HG02588 (cell line): ENCODE data around the gene ZNF724.
"Not testable (repeated sequence)": the region's sequence is repeated elsewhere in the genome, so short reads cannot be mapped to it uniquely, and the experiment has no call there.

Experiments used
- ATAC-seq: cut with Tn5 transposase; IDR thresholded peaks from one replicate; pipeline ENCODE4 v1.9.1; 2021; ENCODE audit warnings: mild to moderate bottlenecking, moderate library complexity; ENCODE audit not compliant: unreplicated experiment

The ZNF724 gene

DNA sequence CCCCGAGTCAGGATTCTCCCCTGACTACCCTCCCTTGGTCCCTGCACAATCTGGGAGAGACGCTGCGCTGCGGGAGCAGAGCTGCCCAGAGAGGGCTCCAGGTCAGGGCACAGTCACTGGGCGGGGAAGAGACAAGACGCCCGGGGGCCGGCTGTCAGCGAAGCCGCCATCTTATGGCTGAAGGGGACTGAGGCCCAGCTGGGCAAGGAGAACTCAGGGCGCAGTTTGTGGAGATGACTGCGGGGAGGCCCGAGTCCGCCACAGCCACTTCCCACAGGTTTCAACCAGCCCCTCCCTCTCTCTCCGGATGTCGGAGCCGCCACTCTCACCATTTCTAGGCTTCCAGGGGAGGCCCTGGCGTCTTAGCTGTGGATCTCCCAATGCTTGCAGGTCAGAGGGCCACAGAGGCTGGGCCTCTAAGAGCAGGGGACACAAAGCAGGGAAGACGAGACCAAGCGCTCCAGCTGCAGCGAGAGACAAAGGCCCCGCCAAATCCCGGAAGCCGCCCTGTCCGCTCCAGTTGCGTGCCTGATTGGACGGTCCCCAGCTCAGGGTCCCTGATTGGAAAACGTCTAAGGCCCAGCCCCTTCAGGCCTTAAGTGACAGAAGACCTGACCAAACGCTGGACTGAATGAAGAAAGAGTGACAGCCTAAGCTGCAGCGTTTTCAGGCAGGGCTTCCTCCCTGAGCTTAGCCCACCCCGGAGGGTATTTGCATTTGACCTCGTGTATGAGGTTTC is at the start of gene ZNF724:
ZNF724 (minus strand) TSS at position 484 of the 739 bp plus-strand sequence; CDS start at position 332, 152 bp downstream.
- ATAC-seq: peak; percentile 98

DNA sequence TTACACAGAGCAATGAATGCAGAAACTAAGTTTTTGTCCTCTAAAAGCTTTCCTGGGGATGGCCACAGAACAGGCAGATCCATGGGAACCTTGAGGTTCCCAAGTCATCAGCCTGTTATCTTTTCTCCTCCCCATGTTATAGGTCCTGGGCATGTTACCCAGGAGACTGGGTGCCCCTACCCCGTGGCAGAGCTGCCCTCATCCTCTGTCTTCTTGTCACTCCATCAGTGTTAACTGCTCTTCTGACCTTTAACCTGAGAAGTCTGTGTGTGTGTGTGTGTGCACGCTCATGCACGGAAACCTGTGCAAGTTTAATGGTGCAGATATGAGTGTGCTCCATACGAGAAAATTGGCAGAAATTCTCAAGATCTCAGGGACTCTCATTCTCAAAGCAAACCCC is 43.9 kb upstream of the ZNF724 start:
- ATAC-seq: no peak

DNA sequence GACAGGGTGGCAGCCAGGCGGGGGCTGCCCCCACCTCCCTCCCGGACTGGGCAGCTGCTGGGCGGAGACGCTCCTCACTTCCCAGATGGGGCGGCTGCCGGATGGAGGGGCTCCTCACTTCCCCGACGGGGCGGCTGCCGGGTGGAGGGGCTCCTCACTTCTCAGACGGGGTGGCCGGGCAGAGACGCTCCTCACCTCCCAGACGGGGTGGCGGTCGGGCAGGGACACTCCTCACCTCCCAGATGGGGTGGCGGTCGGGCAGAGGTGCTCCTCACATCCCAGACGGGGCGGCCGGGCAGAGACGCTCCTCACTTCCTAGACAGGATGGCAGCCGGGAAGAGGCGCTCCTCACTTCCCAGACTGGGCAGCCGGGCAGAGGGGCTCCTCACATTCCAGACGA is 39.8 kb upstream of the ZNF724 start:
- ATAC-seq: not testable (repeated sequence)

DNA sequence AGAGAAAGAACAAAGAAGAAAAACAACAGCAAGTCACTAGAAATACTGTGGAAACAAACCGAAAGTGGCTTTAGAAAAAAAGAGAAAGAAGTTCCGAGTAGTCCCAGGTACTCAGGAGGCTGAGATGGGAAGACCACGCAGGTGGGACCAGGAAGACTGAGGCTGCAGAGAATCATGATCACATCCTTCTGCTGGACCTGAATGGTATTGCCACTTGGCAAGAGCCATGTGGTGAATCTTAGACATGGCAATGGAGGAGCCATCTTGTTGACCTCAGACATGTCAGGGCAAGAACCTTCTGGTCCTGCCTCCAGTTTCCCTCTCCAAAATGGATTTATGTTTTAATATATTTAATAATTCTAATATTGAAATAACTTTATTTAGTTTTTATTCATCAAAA is 37.4 kb upstream of the ZNF724 start:
- no peak for ATAC-seq

DNA sequence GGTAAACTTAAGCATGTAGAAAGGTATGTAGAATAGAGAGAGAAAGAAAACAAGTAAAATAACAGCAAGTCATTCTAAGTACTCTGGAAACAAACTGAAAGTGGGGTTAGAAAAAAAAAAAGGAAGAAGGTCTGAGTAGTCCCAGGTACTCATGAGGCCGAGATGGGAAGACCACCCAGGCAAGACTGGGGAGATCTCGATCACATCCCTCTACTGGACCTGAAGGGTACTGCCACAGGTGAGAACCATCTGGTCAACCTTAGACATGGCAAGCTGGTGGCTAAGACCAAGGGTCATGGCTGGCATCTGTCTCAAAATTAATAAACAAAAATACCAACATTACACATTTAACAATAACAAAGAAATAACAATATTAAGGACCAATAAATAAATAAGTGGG is 36.3 kb upstream of the ZNF724 start:
- ATAC-seq: no peak

DNA sequence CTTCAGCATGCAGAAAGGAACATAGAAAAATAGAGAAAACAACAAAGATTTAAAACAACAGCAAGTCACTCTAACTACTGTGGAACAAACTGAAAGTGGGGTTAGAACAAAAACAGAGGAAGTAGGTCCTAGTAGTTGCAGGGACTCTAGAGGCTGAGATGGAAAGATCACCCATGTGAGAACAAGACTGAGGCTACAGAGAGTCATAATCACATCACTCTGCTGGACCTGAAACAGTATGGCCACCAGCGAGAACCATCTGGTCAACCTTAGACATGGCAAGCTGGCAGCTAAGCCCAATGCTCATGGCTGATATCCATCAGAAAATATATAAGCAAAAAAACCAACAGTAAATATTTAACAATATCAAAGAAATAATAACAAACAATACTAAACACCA is 35.8 kb upstream of the ZNF724 start:
- no peak for ATAC-seq

DNA sequence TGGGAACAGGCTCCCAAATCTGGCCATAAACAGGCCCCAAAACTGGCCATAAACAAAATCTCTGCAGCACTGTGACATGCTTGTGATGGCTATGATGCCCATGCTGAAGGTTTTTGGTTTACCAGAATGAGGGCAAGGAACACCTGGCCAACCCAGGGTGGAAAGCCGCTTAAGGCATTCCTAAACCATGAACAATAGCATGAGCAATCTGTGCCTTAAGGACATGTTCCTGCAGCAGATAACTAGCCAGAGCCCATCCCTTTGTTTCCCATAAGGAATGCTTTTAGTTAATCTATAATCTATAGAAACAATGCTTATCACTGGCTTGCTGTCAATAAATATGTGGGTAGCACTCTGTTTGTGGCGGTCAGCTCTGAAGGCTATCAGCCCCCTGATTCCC is 35.1 kb upstream of the ZNF724 start:
- ATAC-seq: not testable (repeated sequence)

DNA sequence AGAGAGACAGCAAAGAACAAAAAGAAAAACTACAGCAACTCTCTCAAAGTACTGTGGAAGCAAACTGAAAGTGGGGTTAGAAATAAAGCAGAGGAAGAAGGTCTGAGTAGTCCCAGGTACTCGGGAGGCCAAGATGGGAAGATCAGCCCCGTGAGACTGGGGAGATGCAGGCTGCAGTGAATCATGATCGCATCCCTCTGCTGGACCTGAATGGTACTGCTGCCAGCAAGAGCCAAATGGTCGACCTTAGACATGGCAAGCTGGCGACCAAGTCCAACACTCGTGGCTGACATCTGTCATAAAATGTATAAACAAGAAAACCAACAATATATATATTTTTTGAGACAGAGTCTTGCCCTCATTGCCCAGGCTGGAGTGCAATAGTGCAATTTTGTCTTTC is 33.7 kb upstream of the ZNF724 start:
- no peak for ATAC-seq

DNA sequence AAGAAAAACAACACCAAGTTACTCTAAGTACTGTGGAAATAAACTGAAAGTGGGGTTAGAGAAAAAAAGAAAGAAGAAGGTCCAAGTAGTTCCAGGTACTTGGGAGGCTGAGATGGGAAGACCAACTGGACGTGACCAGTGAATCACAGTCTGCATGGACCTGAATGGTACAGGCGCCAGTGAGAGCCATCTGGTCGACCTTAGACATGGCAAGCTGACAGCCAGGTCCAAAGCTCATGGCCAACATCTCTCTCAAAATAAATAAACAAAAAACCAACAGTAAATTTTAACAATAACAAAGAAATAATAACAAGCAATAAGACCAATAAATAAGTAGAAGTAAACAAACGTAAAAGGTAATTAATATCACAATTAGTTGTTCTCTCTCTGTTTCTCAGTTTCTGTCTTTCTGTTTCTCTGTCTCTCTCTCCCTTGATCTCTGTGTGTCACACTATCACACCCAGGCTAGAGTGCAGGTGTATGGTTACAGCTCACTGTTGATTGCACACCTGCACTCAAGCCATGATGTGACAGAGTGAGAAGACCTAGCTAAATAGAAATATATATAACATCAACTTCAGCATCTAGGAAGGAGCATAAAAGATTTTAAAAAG is 31.6 kb upstream of the ZNF724 start:
- no peak for ATAC-seq

DNA sequence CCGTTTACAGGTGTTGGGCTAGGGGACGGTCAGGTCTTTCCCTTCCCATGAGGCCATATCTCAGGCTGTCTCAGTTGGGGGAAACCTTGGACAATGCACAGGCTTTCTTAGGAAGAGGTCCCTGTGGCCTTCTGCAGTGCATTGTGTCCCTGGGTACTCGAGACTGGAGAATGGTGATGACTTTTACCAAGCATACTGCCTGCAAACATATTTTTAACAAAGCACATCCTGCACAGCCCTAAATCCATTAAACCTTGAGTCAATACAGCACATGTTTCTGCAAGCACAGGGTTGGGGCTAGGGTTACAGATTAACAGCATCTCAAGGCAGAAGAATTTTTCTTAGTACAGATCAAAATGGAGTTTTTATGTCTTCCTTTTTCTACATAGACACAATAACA is 27.9 kb upstream of the ZNF724 start:
- ATAC-seq: not testable (repeated sequence)

DNA sequence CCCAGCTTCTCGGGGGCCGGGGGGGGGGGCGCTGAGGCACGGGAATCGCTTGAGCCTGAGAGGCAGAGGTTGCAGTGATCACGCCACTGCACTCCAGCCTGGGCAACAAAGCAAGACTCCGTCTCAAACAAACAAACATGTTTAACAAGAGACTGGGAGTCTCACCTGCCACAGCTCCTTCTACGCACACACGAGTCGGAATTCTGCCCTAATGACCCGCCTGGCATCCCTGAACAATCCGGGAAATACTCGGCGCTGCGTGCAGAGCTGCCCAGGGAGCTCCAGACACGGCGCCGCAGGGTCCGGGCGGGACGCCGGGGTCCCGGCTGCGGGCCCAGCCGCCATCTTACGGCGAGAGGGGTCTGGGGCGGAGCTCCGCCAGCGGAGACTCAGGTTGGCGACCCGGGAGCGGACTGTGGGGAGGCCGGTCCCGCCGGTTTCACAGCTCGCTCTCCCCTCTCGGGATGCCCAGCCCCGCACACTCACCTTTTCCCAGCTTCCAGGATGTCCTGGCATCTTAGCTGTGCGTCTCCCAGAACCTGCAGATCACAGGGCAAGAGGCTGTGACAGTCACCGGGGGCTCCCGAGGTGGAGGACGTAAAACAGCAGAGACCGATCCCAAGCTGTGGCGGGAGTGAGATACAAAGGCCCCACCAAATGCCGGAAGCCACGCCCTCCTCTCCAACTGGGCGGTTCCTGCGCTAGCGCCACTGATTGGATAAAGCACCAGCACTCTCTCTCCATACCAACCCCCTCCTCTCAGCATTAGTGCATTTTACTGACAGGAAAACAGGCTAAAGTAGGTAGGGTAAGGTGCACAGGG is 23.6 kb upstream of the ZNF724 start:
- ATAC-seq: peak; percentile 97

DNA sequence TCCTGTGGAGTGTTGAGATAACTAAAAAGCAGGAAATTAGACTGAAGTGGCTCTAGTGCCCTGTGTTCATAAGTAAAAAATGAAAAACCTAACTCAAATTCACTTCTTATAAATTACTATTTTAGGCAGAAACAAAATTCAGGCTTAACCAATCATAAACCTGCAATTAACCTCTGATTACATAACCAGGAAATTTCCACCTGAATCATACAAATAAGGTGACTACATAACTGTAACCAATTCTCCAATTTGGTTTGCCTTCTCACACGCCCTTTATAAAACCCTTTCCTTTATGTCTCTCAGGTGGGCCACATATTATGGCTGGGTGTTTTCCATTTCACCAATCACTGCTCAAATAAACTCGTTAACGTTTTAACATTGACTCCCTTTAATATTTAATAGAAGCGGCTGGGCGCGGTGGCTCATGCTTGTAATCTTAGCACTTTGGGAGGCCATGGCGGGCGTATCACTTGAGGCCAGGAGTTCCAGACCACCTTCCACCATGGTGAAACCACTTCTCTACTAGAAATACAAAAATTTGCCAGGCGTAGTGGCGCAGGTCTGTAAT is 22.9 kb upstream of the ZNF724 start:
- no peak for ATAC-seq

DNA sequence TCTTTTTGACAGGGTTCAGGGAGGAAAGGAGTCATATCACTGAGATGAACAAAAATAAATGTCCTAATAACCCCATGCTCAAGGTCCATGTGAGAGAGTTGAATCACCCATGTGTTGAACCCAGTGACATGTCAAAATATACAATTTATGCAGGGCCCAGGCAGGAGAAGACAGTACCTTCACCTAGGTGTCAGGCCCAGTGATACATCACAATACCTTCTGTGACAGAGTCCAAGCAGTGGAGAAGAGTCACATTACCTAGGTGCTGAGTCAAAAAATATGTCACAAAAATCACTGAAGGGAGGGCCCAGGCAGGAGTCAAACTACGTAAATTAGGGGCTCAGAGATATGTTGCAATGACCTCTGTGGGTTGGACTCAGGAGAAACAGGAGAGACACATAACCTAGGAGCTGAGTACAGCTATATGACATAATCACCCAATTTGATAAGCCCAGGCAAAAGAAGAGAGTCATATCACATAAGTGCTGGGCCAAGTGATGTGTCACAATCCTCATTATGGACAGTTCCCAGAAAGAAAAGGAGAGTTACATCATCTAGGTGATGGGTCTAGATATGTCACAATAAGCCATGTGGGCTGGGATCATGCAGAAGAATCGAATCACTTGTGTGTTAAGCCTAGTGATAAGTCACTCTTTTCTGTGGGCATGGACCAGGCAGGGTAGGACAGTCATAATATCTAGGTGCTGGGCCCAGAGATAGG is 13.8 kb upstream of the ZNF724 start:
- no peak for ATAC-seq

DNA sequence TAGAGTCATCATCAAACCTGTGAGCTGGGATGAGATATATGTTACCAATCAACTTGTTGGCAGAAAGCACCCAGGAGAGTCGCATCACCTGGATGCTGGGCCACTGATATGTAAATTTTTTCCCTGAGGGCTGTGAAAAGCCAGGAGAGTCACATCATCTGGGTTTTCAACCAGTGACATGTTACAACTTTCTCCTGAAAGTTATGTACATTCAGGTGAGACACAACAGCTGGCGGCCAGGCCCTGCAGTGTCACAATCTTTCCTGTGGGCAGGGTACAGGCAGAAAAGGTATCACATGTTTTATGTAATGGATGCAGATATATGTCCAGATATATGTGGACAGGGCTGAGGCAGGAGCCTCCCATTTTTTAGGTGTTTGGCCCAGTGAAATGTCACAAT is 13.2 kb upstream of the ZNF724 start:
- ATAC-seq: no peak

DNA sequence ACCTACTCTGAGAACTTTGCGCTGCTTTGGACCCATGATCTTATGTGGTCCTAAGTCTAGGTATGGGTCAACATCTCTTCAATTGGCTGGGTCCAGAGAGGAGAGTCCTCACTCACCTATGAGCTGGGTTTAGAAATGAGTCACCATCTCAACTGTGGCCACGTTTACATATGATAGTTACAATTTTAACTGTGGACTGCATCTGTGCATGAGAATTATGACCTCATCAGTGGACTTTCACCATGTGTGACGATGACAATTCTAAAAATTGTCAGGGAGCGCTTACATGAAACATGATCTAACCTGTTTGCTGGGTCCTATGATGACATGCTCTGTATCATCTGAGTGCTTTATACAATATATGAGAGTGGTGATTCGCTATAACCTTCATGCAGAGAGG is 12.7 kb upstream of the ZNF724 start:
- no peak for ATAC-seq

DNA sequence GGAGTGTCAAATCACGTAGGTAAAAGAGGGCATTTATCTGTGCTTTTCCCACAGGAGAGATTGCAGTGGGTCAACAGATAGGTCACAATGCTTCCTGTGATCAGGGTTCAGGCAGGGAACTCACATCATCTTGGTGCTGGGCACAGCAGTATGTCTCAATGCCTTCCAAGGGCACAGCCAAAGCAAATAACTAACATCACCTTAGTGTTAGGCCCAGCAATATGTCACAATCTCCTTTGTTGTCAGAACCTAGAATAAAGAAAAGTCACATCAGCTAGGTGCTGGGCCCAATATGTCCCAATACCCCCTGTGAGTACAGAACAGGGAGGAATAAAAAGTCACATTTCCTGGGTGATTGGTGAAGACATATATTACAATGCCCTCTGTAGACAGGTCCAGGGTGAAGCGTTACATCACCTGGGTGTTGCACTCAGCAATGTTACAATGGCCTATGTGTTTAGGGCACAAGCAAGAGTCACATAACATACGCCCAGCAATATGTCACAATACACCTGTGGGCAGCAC is 11.4 kb upstream of the ZNF724 start:
- ATAC-seq: no peak

DNA sequence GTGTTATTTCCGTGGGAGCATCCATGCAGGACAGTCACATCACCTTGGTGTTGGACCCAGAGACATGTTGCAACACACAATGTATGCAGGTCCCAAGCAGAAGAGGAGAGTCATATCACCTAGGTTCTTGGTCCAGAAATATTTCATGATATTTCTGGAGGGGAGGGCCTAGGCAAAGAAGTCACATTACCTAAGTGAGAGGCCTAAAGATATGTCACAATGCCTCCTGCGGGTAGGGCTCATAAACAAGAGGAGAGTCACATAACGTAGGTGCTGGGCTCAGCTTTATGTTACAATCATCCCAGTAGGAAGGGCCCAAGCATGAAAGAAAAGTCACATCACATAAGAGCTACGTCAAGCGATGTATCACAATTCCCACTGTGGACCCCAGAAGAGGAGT is 10.8 kb upstream of the ZNF724 start:
- no peak for ATAC-seq

DNA sequence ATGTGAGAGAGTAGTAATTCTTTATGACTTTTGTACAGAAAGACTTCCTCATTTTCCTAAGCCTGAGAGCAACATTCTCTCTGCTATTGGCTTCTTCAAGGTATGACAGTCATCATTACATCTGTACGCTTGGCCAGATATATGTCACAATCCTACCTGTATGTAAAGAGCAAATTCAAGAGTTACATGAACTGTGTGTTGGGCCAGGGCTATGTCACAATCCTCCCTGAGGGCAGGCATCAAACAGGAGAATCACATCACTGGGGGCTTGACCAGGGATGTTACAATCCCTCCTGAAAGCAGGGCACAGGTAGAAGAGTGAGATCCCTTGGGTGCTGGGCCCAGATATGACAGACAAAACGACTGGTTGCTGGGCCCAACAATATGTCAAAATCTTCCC is 9.8 kb upstream of the ZNF724 start:
- no peak for ATAC-seq

DNA sequence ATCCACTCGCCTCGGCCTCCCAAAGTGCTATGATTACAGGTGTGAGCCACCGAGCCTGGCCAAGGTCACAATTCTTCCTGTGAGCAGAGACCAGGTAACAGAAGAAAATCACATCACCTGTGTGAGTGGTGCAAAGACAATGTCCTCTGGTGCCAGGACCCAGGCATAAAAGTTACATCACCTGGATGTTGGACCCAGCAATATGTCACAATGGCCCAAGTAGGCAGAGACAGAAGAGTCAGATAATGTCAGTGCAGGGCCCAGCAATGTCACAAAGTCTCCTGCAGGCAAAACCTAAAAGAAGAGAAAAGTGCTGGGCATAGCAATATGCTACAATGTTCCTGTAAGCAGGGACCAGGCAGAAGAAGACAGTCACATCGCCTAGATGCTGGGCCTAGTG is 5.5 kb upstream of the ZNF724 start:
- no peak for ATAC-seq

DNA sequence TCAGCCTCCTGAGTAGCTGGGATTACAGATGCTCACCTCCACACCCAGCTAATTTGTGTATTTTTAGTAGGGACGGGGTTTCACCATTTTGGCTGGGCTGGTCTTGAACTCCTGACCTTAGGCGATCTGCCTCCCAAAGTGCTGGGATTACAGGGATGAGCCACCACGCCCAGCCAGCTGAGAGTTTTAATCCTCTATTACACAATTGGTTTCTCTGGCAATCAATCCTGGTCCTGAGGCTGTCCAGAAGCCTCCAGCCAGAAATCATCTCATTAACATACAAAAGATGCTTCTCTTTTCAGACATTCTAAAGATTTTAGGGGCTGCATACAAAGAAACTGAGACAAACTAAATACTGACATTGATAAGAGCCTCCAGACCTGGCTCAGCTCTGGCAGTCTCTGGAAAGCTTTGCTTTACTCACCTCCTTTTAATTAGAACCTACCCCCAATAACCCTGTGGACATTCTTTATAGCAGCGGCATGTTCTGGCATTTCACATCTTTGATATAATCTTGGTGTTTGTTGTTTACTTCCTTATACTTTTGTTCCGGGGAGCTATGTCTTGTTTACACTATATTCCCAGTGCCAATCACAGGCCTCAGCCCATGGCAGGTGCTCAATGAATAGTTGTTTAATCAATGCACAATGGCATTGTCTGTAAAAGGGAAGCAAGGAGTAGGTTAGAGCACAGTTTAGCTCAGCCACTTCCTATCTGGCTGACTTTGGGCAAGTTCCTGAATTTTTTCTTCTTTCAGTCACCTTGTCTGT is 4.1 kb upstream of the ZNF724 start:
- no peak for ATAC-seq
